NCI-H128 (cell line): Measurements from ENCODE around the gene ABTB1.
"Not testable (repeated sequence)": the region's sequence is repeated elsewhere in the genome, so short reads cannot be mapped to it uniquely, and the experiment has no call there.

Experiments used
- DNase-seq: peaks from one replicate; lab custom pipeline; 2025; ENCODE audit not compliant: unreplicated experiment; lab: John Stamatoyannopoulos, UW

ABTB1 gene

GRCh38 chr3:127647845-127648204 is 24.9 kb upstream of the ABTB1 start:
- DNase-seq = no peak

- DNase-seq = no peak
Measured at GRCh38 chr3:127650236-127650635, 22.5 kb upstream of the ABTB1 start.

GRCh38 chr3:127651516-127652172 is 21.1 kb upstream of the ABTB1 start:
- DNase-seq = no peak

- peak; percentile 28 for DNase-seq
Measured at GRCh38 chr3:127652246-127652995, 20.3 kb upstream of the ABTB1 start.

- no peak for DNase-seq
Measured at GRCh38 chr3:127654374-127654773, 18.4 kb upstream of the ABTB1 start.

GRCh38 chr3:127654993-127655392 is 17.8 kb upstream of the ABTB1 start:
- not testable (repeated sequence) for DNase-seq

- DNase-seq = no peak
Measured at GRCh38 chr3:127655641-127656040, 17.1 kb upstream of the ABTB1 start.

GRCh38 chr3:127656906-127657305 is 15.8 kb upstream of the ABTB1 start:
- no peak for DNase-seq

GRCh38 chr3:127658234-127658633 is 14.5 kb upstream of the ABTB1 start:
- DNase-seq = no peak

GRCh38 chr3:127660621-127661251 is 12.0 kb upstream of the ABTB1 start:
- no peak for DNase-seq

GRCh38 chr3:127661600-127661999 is 11.2 kb upstream of the ABTB1 start:
- no peak for DNase-seq

GRCh38 chr3:127662001-127662469 is 10.7 kb upstream of the ABTB1 start:
- DNase-seq = no peak

- no peak for DNase-seq
Measured at GRCh38 chr3:127663151-127663550, 9.6 kb upstream of the ABTB1 start.

GRCh38 chr3:127665165-127665564 is 7.6 kb upstream of the ABTB1 start:
- no peak for DNase-seq

- DNase-seq = no peak
Measured at GRCh38 chr3:127665586-127665985, 7.2 kb upstream of the ABTB1 start.

- DNase-seq = no peak
Measured at GRCh38 chr3:127666676-127667075, 6.1 kb upstream of the ABTB1 start.

GRCh38 chr3:127667119-127667681 is 5.6 kb upstream of the ABTB1 start:
- no peak for DNase-seq

GRCh38 chr3:127668906-127669305 is 3.8 kb upstream of the ABTB1 start:
- DNase-seq = no peak

GRCh38 chr3:127669541-127670228 is 3.1 kb upstream of the ABTB1 start:
- no peak for DNase-seq

GRCh38 chr3:127670229-127670559 is 2.6 kb upstream of the ABTB1 start:
- DNase-seq = no peak

GRCh38 chr3:127670761-127671522 is 1.8 kb upstream of the ABTB1 start:
- no peak for DNase-seq
